ENCODE results near the gene FZD4. TPM values are rescaled to one million over a fixed set of nuclear protein-coding genes. Genes with fewer than 3 reads are reported as not detected.

Gene FZD4
- total and polyA plus RNA-seq, 2 donors (not counting 1 experiment from before 2014, with no cell fraction given): 0.01 to 0.02 TPM

- 88% methylated on average over 3 of the region's 4 CpGs for WGBS (ENCODE audit: insufficient coverage)
- Mint-ChIP-seq H3K27me3 (peaks cover 40% of the 10 kb centered on the region), H3K4me1 (peaks cover 18% of the 10 kb centered on the region), H3K9me3 (ENCODE audit: insufficient read depth) (no peaks in the 10 kb centered on the region), H3K4me3 (no peak overlapping the region), H3K27ac (no peak overlapping the region)
- Histone ChIP-seq H3K27me3 (replicated peaks in 1 of 4; ENCODE audit: control extremely low read depth in 1 of 4, control insufficient read depth in 3 of 4, insufficient read depth in 4 of 4, low read length in 3 of 4) (peaks cover 0 to 16% (median 7%) of the 10 kb centered on the region in 4 experiments), H3K36me3 (replicated peaks in 1 of 2; ENCODE audit: control extremely low read depth in 1 of 2, control insufficient read depth in 1 of 2, extremely low read depth in 1 of 2, insufficient read depth in 2 of 2, low read length in 1 of 2) (no peaks in the 10 kb centered on the region), H3K9me3 (ENCODE audit: control extremely low read depth in 1 of 3, control insufficient read depth in 2 of 3, insufficient read depth in 1 of 3, low read length in 2 of 3) (no peaks in the 10 kb centered on the region), H3K4me2 (replicated peaks; ENCODE audit: low read depth, low read length, poor library complexity, severe bottlenecking) (no peak overlapping the region), H3K79me2 (ENCODE audit: control insufficient read depth, insufficient read depth, low read length) (no peaks in the 10 kb centered on the region), H3K9ac (ENCODE audit: low read length) (no peak overlapping the region), H2AFZ (ENCODE audit: insufficient read depth, low read depth, low read length, poor library complexity, severe bottlenecking) (no peak overlapping the region), H4K20me1 (ENCODE audit: control insufficient read depth, insufficient read depth, low read length, poor library complexity, severe bottlenecking) (no peaks in the 10 kb centered on the region), H3K4me3 (ENCODE audit: control extremely low read depth in 1 of 5, extremely low read depth in 1 of 5, insufficient read depth in 1 of 5, low read depth in 2 of 5, low read length in 4 of 5) (no peak overlapping the region), H3K4me1 (ENCODE audit: control insufficient read depth in 2 of 2, insufficient read depth in 2 of 2, low read length in 2 of 2) (peaks cover 11 to 17% of the 10 kb centered on the region in 2 donors), H3K27ac (ENCODE audit: low read length in 2 of 2) (no peak overlapping the region)
- POLR2A ChIA-PET: no interaction called here
- TF ChIP-seq EZH2 (IDR thresholded peaks at IDR 0.05; ENCODE audit: borderline replicate concordance, insufficient read depth, low read depth, low read length, poor library complexity, severe bottlenecking) (no peak), CTCF (IDR thresholded peaks at IDR 0.05) (no peak)
- CTCF ChIA-PET: interaction anchor here (1.2 to 2.6 kb wide), 2 partner anchors 19 to 23 kb away, joined by 4 to 19 read pairs; no protein-coding TSS in a partner anchor
- intact Hi-C loops (cut with micrococcal nuclease): loop anchor here (2.0 kb wide), 1 partner anchor 79 kb away; the partner anchor contains the start of gene TMEM135
- ATAC-seq (ENCODE audit: low read depth) (no peak), DNase-seq (no peak)
These were observed 2.9 kb upstream of the FZD4 start for GRCh38 chr11:86957976-86958646.

GRCh38 chr11:86956905-86957195 is 1.7 kb upstream of the FZD4 start:
- WGBS (ENCODE audit: insufficient coverage): no CpG with 5 or more reads among the region's 2 CpGs
- H3K4me2 ChIP-seq (replicated peaks; ENCODE audit: low read depth, low read length, poor library complexity, severe bottlenecking): no peak overlapping the region

More at GRCh38 chr11:86956905-86957195, 1.7 kb upstream of the FZD4 start:
- Histone ChIP-seq H4K20me1 (ENCODE audit: control insufficient read depth, insufficient read depth, low read length, poor library complexity, severe bottlenecking) (no peaks in the 10 kb centered on the region), H3K27me3 (replicated peaks in 1 of 4; ENCODE audit: control extremely low read depth in 1 of 4, control insufficient read depth in 3 of 4, insufficient read depth in 4 of 4, low read length in 3 of 4) (peaks cover 0 to 16% (median 7%) of the 10 kb centered on the region in 4 experiments), H3K27ac (ENCODE audit: low read length in 2 of 2) (no peak overlapping the region), H3K9me3 (ENCODE audit: control extremely low read depth in 1 of 3, control insufficient read depth in 2 of 3, insufficient read depth in 1 of 3, low read length in 2 of 3) (no peaks in the 10 kb centered on the region), H3K4me3 (ENCODE audit: control extremely low read depth in 1 of 5, extremely low read depth in 1 of 5, insufficient read depth in 1 of 5, low read depth in 2 of 5, low read length in 4 of 5) (no peak overlapping the region), H3K36me3 (replicated peaks in 1 of 2; ENCODE audit: control extremely low read depth in 1 of 2, control insufficient read depth in 1 of 2, extremely low read depth in 1 of 2, insufficient read depth in 2 of 2, low read length in 1 of 2) (no peaks in the 10 kb centered on the region), H3K9ac (ENCODE audit: low read length) (no peak overlapping the region), H2AFZ (ENCODE audit: insufficient read depth, low read depth, low read length, poor library complexity, severe bottlenecking) (no peak overlapping the region), H3K79me2 (ENCODE audit: control insufficient read depth, insufficient read depth, low read length) (no peaks in the 10 kb centered on the region), H3K4me1 (ENCODE audit: control insufficient read depth in 2 of 2, insufficient read depth in 2 of 2, low read length in 2 of 2) (peaks cover 11 to 17% of the 10 kb centered on the region in 2 donors)
- DNase-seq (no peak), ATAC-seq (ENCODE audit: low read depth) (no peak)
- ChIA-PET POLR2A (no interaction called here), CTCF (no interaction called here)
- H3K4me3 Mint-ChIP-seq: peak overlapping the region; percentile 95
- intact Hi-C loops (cut with micrococcal nuclease): loop anchor here (2.0 kb wide), 1 partner anchor 80 kb away; the partner anchor contains the start of gene TMEM135
- no peaks in the 10 kb centered on the region for H3K9me3 Mint-ChIP-seq (ENCODE audit: insufficient read depth)
- H3K27me3 Mint-ChIP-seq: peaks cover 30% of the 10 kb centered on the region
- peaks cover 18% of the 10 kb centered on the region for H3K4me1 Mint-ChIP-seq
- TF ChIP-seq EZH2 (IDR thresholded peaks at IDR 0.05; ENCODE audit: borderline replicate concordance, insufficient read depth, low read depth, low read length, poor library complexity, severe bottlenecking) (no peak), CTCF (IDR thresholded peaks at IDR 0.05) (no peak)
- H3K27ac Mint-ChIP-seq: no peak overlapping the region

Measured in B cell (primary cell).